GM10266 (cell line): Measurements from ENCODE around the gene ROR1.

Experiments
- DNase-seq: peaks from one replicate; pipeline ENCODE4 v3.0.0; 2012; ENCODE audit errors: extremely low spot score
- CTCF ChIP-seq: IDR thresholded peaks from 2 replicates; pipeline ENCODE4 v1.5.1; 2012; ENCODE audit warnings: mild to moderate bottlenecking, low read depth; ENCODE audit not compliant: control insufficient read depth, insufficient read depth; ENCODE audit errors: missing control alignments

ROR1 gene

GRCh38 chr1:64006276-64007051 is 232.6 kb downstream of the ROR1 start:
- no peak for DNase-seq

DNA sequence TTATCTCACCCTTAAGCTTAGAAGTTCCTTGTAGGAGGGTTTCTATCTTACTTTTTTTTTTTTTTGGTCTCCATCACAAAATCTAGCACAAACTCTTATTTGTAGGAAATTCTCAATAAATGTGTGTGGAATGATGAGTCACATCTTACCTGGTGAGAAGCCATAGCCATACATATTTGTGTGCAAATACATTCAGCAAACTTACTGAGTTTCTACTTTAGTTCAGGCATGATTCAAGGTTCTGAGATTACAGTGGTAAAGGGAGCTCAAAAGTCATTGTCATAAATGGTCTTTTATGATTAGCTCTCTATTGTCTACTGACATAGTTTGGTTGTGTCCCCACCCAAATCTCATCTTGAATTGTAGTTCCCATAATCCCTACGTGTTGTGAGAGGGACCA is 236.5 kb downstream of the ROR1 start:
- DNase-seq = no peak
- no peak for TF ChIP-seq CTCF

More at GRCh38 chr1:64006276-64007051, 232.6 kb downstream of the ROR1 start:
- TF ChIP-seq CTCF = no peak

DNA sequence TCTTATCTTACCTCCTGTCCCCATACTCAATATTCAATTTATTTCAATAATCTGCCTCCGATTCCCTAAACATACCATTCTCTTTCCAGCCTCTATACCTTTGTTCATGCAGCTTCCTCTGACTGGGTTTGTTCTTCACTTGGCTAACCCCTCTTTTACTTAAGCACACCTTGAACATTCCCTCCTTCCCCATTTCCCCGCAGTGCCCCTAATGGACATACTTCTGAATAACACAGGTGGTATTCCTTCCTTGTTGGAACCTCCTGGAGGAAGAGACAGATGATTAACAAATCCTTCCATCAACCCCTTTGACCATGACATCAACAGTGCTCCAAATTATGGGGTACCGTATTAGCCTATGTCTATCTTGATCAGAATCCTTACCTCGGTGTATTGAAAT is 239.6 kb downstream of the ROR1 start:
- no peak for DNase-seq
- no peak for TF ChIP-seq CTCF

DNA sequence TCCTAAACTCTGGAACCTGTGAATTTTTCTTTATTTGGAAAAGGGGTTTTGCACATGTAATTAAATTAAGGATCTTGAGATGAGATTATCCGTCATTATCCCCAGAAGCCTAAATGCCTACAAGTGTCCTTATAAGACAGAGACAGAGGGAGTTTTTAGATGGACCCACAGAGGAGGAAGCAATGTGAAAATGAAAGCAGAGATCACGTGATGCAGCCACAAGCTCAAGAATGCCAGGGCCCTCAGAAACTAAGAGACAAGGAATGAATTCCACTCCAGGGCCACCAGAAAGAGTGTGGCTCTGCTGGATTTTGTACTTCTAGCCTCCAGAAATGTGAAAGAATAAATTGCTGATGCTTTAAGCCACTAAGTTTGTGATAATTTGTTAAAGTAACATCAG is 246.0 kb downstream of the ROR1 start:
- DNase-seq = no peak
- no peak for TF ChIP-seq CTCF

- TF ChIP-seq CTCF = no peak
- DNase-seq = no peak
These were observed 247.2 kb downstream of the ROR1 start for GRCh38 chr1:64021066-64021465.

DNA sequence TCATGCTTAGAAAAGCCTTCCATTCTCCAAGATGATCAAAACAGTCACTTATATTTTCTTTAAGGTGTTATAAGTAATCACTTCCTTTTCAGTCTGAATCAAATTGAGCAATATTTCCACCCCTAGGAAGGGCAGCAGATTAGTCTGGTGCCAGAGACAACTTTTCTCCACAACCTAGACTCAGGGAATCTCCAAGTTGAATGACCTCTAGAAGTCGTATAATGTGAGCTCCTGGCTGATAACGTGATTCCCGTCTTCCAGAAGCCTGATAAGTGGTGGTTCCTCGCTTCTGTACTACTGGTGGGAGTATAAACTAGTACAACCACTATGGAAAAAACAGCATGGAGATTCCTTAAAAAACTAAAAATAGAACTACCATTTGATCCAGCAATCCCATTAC is 251.2 kb downstream of the ROR1 start:
- DNase-seq = no peak
- TF ChIP-seq CTCF = no peak

DNA sequence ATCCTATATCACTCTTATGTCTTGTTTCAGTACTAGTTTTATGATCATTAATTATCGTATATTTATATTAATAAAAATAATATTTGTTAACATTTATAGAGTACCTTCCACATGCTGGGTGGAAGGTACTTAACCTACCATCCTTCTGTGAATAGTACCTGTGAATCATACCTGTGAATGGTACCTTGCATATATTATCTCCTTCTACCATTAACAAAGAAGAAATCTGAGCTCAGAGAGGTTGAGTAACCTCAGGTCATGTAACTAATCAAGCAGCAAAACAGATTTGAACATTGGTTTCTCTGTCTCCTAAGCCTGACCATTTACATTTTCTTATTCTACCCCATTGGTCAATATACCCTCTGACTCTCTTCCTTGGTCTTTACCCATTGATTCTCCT is 255.2 kb downstream of the ROR1 start:
- no peak for TF ChIP-seq CTCF
- DNase-seq = no peak
